ENCODE data around the gene NLRC5. TPM values are rescaled to one million over a fixed set of nuclear protein-coding genes. Genes with fewer than 3 reads are reported as not detected.

Gene NLRC5
- total and polyA plus RNA-seq, 7 experiments from 2014 or later, result 76.0 to 615 (median 392) TPM

DNA sequence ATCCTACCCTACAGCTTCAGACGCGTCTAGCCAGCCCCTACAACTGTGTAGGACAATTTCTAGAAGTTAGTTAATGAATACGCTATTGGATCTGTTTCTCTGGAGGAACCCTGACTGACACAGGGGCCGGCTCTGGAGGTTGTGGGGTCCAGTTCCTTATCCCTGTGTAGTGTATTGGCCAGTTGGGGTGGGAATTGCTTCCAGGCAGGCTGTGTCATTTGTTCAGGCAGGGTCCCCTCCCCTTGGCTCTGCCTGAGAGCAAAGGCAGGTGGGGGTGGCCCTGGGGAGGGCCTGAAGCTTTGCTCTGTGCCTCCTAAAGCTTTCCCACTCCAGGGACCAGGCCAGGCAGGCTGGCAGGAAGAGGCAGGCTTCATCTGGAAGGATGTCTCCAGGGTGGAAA, 39.3 kb upstream of the NLRC5 start:
- H3K27ac ChIP-seq (ENCODE audit: low read depth, low read length), result no peak overlapping the region
- peaks cover 0 to 4% (median under 1%) of the 10 kb centered on the region in 5 donors for H3K36me3 Mint-ChIP-seq
- peaks cover 0 to 5% (median 0%) of the 10 kb centered on the region in 3 experiments for H3K36me3 ChIP-seq (ENCODE audit: control insufficient read depth in 2 of 3, insufficient read depth in 3 of 3, low read length in 3 of 3)
- H3K4me3 ChIP-seq (ENCODE audit: low read length), result no peak overlapping the region
- H3K9me3 Mint-ChIP-seq, result no peaks in the 10 kb centered on the region
- H3K9me3 ChIP-seq (ENCODE audit: control insufficient read depth in 2 of 3, low read length in 3 of 3), result no peaks in the 10 kb centered on the region
- H3K27me3 Mint-ChIP-seq, result no peaks in the 10 kb centered on the region
- H3K27ac Mint-ChIP-seq, result peak overlapping the region in 1 of 9 donors; percentile 69
- H3K4me3 Mint-ChIP-seq, result no peak overlapping the region
- H3K27me3 ChIP-seq (ENCODE audit: control insufficient read depth in 2 of 2, insufficient read depth in 2 of 2, low read length in 2 of 2), result no peaks in the 10 kb centered on the region
- no peaks in the 10 kb centered on the region for H3K4me1 ChIP-seq (ENCODE audit: control insufficient read depth in 2 of 2, insufficient read depth in 2 of 2, low read length in 2 of 2)
- intact Hi-C loops (cut with micrococcal nuclease), result loop anchor here in 1 of 2 donors (2.0 kb wide), 1 partner anchor 15 kb away; no protein-coding TSS in a partner anchor
- DNase-seq (no peak), ATAC-seq (no peak)
- H3K4me1 Mint-ChIP-seq, result peaks cover 0 to 18% (median 7%) of the 10 kb centered on the region in 7 donors
- POLR2A ChIA-PET, result interaction anchor here (1.5 kb wide), 1 partner anchor 17 kb away, joined by 6 read pairs; no protein-coding TSS in a partner anchor
- CTCF ChIA-PET, result interaction anchor here (0.9 to 2.5 kb wide), 4 partner anchors 13 to 113 kb away, joined by 4 to 18 read pairs (median 6); no protein-coding TSS in a partner anchor

- intact Hi-C loops (cut with micrococcal nuclease), result loop anchor here in 1 of 2 donors (2.0 kb wide), 1 partner anchor 16 kb away; no protein-coding TSS in a partner anchor
- H3K36me3 ChIP-seq (ENCODE audit: control insufficient read depth in 2 of 3, insufficient read depth in 3 of 3, low read length in 3 of 3), result peaks cover 0 to under 1% (median 0%) of the 10 kb centered on the region in 3 experiments
- Mint-ChIP-seq H3K36me3 (peaks cover 0 to 4% (median 0%) of the 10 kb centered on the region in 5 donors), H3K27ac (peak overlapping the region in 2 of 9 donors; percentile 5 to 16), H3K27me3 (no peaks in the 10 kb centered on the region), H3K4me3 (no peak overlapping the region), H3K4me1 (peaks cover 0 to 18% (median 7%) of the 10 kb centered on the region in 7 donors), H3K9me3 (no peaks in the 10 kb centered on the region)
- H3K4me3 ChIP-seq (ENCODE audit: low read length), result no peak overlapping the region
- no peaks in the 10 kb centered on the region for H3K4me1 ChIP-seq (ENCODE audit: control insufficient read depth in 2 of 2, insufficient read depth in 2 of 2, low read length in 2 of 2)
- CTCF ChIA-PET, result interaction anchor here (1.0 to 2.5 kb wide), 4 partner anchors 13 to 87 kb away, joined by 4 to 18 read pairs (median 6); no protein-coding TSS in a partner anchor
- no peak for DNase-seq
- H3K27me3 ChIP-seq (ENCODE audit: control insufficient read depth in 2 of 2, insufficient read depth in 2 of 2, low read length in 2 of 2), result no peaks in the 10 kb centered on the region
- no peak for ATAC-seq
- H3K27ac ChIP-seq (ENCODE audit: low read depth, low read length), result no peak overlapping the region
- POLR2A ChIA-PET, result interaction anchor here (1.5 kb wide), 1 partner anchor 17 kb away, joined by 6 read pairs; no protein-coding TSS in a partner anchor
- no peaks in the 10 kb centered on the region for H3K9me3 ChIP-seq (ENCODE audit: control insufficient read depth in 2 of 3, low read length in 3 of 3)
Observed at GRCh38 chr16:56950455-56950854, 38.9 kb upstream of the NLRC5 start.

- ATAC-seq (peak; percentile 81), DNase-seq (peak in 7 of 9 donors; percentile 20 to 62 (median 39))
- no peaks in the 10 kb centered on the region for H3K27me3 ChIP-seq (ENCODE audit: control insufficient read depth in 2 of 2, insufficient read depth in 2 of 2, low read length in 2 of 2)
- H3K9me3 Mint-ChIP-seq, result no peaks in the 10 kb centered on the region
- H3K4me1 Mint-ChIP-seq, result peaks cover 0 to 18% (median 7%) of the 10 kb centered on the region in 7 donors
- H3K27ac Mint-ChIP-seq, result peak overlapping the region in 5 of 9 donors; percentile 5 to 84 (median 16)
- no peaks in the 10 kb centered on the region for H3K36me3 ChIP-seq (ENCODE audit: control insufficient read depth in 2 of 3, insufficient read depth in 3 of 3, low read length in 3 of 3)
- POLR2A ChIA-PET, result interaction anchor here (0.6 to 1.5 kb wide), 3 partner anchors 10 to 48 kb away, joined by 3 to 6 read pairs (median 5); no protein-coding TSS in a partner anchor
- no peak overlapping the region for H3K27ac ChIP-seq (ENCODE audit: low read depth, low read length)
- intact Hi-C loops (cut with micrococcal nuclease), result loop anchor here (1.0 to 2.0 kb wide), 4 partner anchors 16 to 374 kb away; no protein-coding TSS in a partner anchor
- H3K4me1 ChIP-seq (ENCODE audit: control insufficient read depth in 2 of 2, insufficient read depth in 2 of 2, low read length in 2 of 2), result no peaks in the 10 kb centered on the region
- no peaks in the 10 kb centered on the region for H3K9me3 ChIP-seq (ENCODE audit: control insufficient read depth in 2 of 3, low read length in 3 of 3)
- H3K36me3 Mint-ChIP-seq, result peaks cover 0 to 4% (median 0%) of the 10 kb centered on the region in 5 donors
- CTCF ChIA-PET, result interaction anchor here (0.9 to 2.5 kb wide), 6 partner anchors 14 to 158 kb away, joined by 3 to 18 read pairs (median 6); no protein-coding TSS in a partner anchor
- no peak overlapping the region for H3K4me3 ChIP-seq (ENCODE audit: low read length)
- no peaks in the 10 kb centered on the region for H3K27me3 Mint-ChIP-seq
- no peak overlapping the region for H3K4me3 Mint-ChIP-seq
Observed at GRCh38 chr16:56950881-56951771, 38.2 kb upstream of the NLRC5 start.

DNA sequence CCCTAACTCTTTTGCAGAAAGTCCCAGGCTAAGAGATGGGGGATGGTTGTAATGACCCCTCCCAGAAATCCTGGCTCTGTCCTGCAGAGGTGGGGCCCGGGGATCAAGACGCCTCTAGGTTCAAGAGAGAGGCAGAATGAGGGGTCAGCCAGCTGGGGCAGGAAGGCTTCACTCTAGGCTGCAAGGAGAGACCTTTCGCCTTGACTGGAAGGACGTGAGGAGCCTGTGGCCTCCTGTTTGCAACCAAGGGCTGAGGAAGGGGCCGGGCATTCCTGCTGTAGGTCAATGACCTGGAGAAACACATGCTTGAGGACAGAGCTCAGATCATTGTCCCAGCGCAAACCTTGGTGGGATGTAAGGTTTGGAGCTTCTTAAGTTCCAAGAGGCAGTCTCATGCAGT, 36.4 kb upstream of the NLRC5 start:
- no peaks in the 10 kb centered on the region for H3K36me3 Mint-ChIP-seq
- no peaks in the 10 kb centered on the region for H3K27me3 ChIP-seq (ENCODE audit: control insufficient read depth in 2 of 2, insufficient read depth in 2 of 2, low read length in 2 of 2)
- POLR2A ChIA-PET, result interaction anchor here (1.3 kb wide), 2 partner anchors 20 to 39 kb away, joined by 3 to 4 read pairs; no protein-coding TSS in a partner anchor
- H3K27ac ChIP-seq (ENCODE audit: low read depth, low read length), result no peak overlapping the region
- CTCF ChIA-PET, result interaction anchor here (0.6 to 1.3 kb wide), 2 partner anchors 184 to 376 kb away, joined by 3 read pairs; no protein-coding TSS in a partner anchor
- H3K4me3 ChIP-seq (ENCODE audit: low read length), result no peak overlapping the region
- H3K27ac Mint-ChIP-seq, result no peak overlapping the region
- DNase-seq (no peak), ATAC-seq (no peak)
- no peaks in the 10 kb centered on the region for H3K4me1 ChIP-seq (ENCODE audit: control insufficient read depth in 2 of 2, insufficient read depth in 2 of 2, low read length in 2 of 2)
- peaks cover 0 to 16% (median 7%) of the 10 kb centered on the region in 7 donors for H3K4me1 Mint-ChIP-seq
- no peaks in the 10 kb centered on the region for H3K9me3 Mint-ChIP-seq
- H3K36me3 ChIP-seq (ENCODE audit: control insufficient read depth in 2 of 3, insufficient read depth in 3 of 3, low read length in 3 of 3), result no peaks in the 10 kb centered on the region
- H3K4me3 Mint-ChIP-seq, result no peak overlapping the region
- no peaks in the 10 kb centered on the region for H3K27me3 Mint-ChIP-seq
- intact Hi-C loops (cut with micrococcal nuclease), result no loop called here
- no peaks in the 10 kb centered on the region for H3K9me3 ChIP-seq (ENCODE audit: control insufficient read depth in 2 of 3, low read length in 3 of 3)

- no peaks in the 10 kb centered on the region for H3K9me3 ChIP-seq (ENCODE audit: control insufficient read depth in 2 of 3, low read length in 3 of 3)
- ChIA-PET POLR2A (no interaction called here), CTCF (interaction anchor here (1.5 kb wide), 1 partner anchor 14 kb away, joined by 3 read pairs; no protein-coding TSS in a partner anchor)
- no peaks in the 10 kb centered on the region for H3K36me3 ChIP-seq (ENCODE audit: control insufficient read depth in 2 of 3, insufficient read depth in 3 of 3, low read length in 3 of 3)
- H3K36me3 Mint-ChIP-seq, result no peaks in the 10 kb centered on the region
- DNase-seq (no peak), ATAC-seq (no peak)
- no peak overlapping the region for H3K27ac ChIP-seq (ENCODE audit: low read depth, low read length)
- no peaks in the 10 kb centered on the region for H3K4me1 ChIP-seq (ENCODE audit: control insufficient read depth in 2 of 2, insufficient read depth in 2 of 2, low read length in 2 of 2)
- H3K4me1 Mint-ChIP-seq, result peaks cover 0 to 12% (median 5%) of the 10 kb centered on the region in 7 donors
- no peak overlapping the region for H3K27ac Mint-ChIP-seq
- peaks cover 0 to 8% (median 0%) of the 10 kb centered on the region in 5 donors for H3K27me3 Mint-ChIP-seq
- H3K4me3 ChIP-seq (ENCODE audit: low read length), result no peak overlapping the region
- H3K9me3 Mint-ChIP-seq, result no peaks in the 10 kb centered on the region
- H3K4me3 Mint-ChIP-seq, result no peak overlapping the region
- intact Hi-C loops (cut with micrococcal nuclease), result no loop called here
- H3K27me3 ChIP-seq (ENCODE audit: control insufficient read depth in 2 of 2, insufficient read depth in 2 of 2, low read length in 2 of 2), result no peaks in the 10 kb centered on the region
Observed at GRCh38 chr16:56956076-56956475, 33.3 kb upstream of the NLRC5 start.

DNA sequence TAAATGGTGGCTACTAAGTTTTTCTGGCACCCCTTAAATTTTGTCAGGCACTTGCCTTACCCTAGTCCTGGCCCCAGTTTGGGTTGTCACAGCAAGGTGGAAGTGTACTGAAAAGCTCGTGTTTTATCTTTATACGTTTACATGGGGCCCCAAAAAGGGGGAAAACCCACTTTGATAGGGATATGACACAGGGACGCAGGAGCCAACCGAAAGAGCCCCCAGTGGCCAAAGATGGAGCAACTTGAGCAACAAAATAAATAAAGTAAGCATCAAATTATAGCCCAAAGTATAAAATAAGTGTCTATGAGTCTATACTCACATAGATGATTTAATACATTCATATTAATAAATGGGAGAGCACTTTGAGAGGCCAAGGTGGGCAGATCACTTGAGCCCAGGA, 32.6 kb upstream of the NLRC5 start:
- no peak for ATAC-seq

More for the DNA sequence above, 32.6 kb upstream of the NLRC5 start:
- Histone ChIP-seq H3K9me3 (ENCODE audit: control insufficient read depth in 2 of 3, low read length in 3 of 3) (no peaks in the 10 kb centered on the region), H3K36me3 (ENCODE audit: control insufficient read depth in 2 of 3, insufficient read depth in 3 of 3, low read length in 3 of 3) (no peaks in the 10 kb centered on the region), H3K27me3 (ENCODE audit: control insufficient read depth in 2 of 2, insufficient read depth in 2 of 2, low read length in 2 of 2) (no peaks in the 10 kb centered on the region), H3K4me1 (ENCODE audit: control insufficient read depth in 2 of 2, insufficient read depth in 2 of 2, low read length in 2 of 2) (no peaks in the 10 kb centered on the region), H3K4me3 (ENCODE audit: low read length) (no peak overlapping the region), H3K27ac (ENCODE audit: low read depth, low read length) (no peak overlapping the region)
- no peak overlapping the region for H3K4me3 Mint-ChIP-seq
- no peaks in the 10 kb centered on the region for H3K9me3 Mint-ChIP-seq
- ChIA-PET CTCF (no interaction called here), POLR2A (no interaction called here)
- intact Hi-C loops (cut with micrococcal nuclease), result no loop called here
- H3K36me3 Mint-ChIP-seq, result no peaks in the 10 kb centered on the region
- no peak for DNase-seq
- H3K27me3 Mint-ChIP-seq, result peaks cover 0 to 8% (median 0%) of the 10 kb centered on the region in 5 donors
- no peak overlapping the region for H3K27ac Mint-ChIP-seq
- peaks cover 0 to 5% (median 0%) of the 10 kb centered on the region in 7 donors for H3K4me1 Mint-ChIP-seq
